GM19395 (cell line): ENCODE results near the gene USHBP1.

ENCODE experiments used
- ATAC-seq: cut with Tn5 transposase; IDR thresholded peaks from one replicate; pipeline ENCODE4 v1.9.1; 2021; ENCODE audit warnings: mild to moderate bottlenecking, moderate library complexity; ENCODE audit not compliant: unreplicated experiment

The USHBP1 gene

GRCh38 chr19:17263712-17264640 lies 569 bp downstream of the USHBP1 start:
- no peak for ATAC-seq

GRCh38 chr19:17262557-17262956 lies 2.0 kb downstream of the USHBP1 start:
- ATAC-seq, result no peak

- peak; percentile 86 for ATAC-seq
Measured at GRCh38 chr19:17260842-17261325, 3.7 kb downstream of the USHBP1 start.

- ATAC-seq, result no peak
Measured at GRCh38 chr19:17259934-17260333, 4.6 kb downstream of the USHBP1 start.

- ATAC-seq, result no peak
Measured at GRCh38 chr19:17259118-17259780, 5.3 kb downstream of the USHBP1 start.

GRCh38 chr19:17256130-17256529 lies 8.4 kb downstream of the USHBP1 start:
- no peak for ATAC-seq

- ATAC-seq, result no peak
Measured at GRCh38 chr19:17255150-17255621, 9.4 kb downstream of the USHBP1 start.

GRCh38 chr19:17254636-17255035 lies 9.9 kb downstream of the USHBP1 start:
- ATAC-seq, result no peak

GRCh38 chr19:17249887-17250548 lies 14.5 kb downstream of the USHBP1 start:
- ATAC-seq, result no peak

GRCh38 chr19:17248011-17248776 lies 16.4 kb downstream of the USHBP1 start:
- no peak for ATAC-seq

GRCh38 chr19:17246681-17247425 lies 17.7 kb downstream of the USHBP1 start:
- ATAC-seq, result no peak

- no peak for ATAC-seq
Measured at GRCh38 chr19:17245535-17245984, 19.0 kb downstream of the USHBP1 start, which contains the start of gene NR2F6. NR2F6 (minus strand) TSS chr19:17245919; CDS start chr19:17245220, 699 bp downstream.

- no peak for ATAC-seq
Measured at GRCh38 chr19:17244618-17245534, 19.7 kb downstream of the USHBP1 start.

GRCh38 chr19:17243830-17244617 lies 20.5 kb downstream of the USHBP1 start:
- ATAC-seq, result no peak

- no peak for ATAC-seq
Measured at GRCh38 chr19:17243211-17243829, 21.2 kb downstream of the USHBP1 start.

GRCh38 chr19:17242431-17243208 lies 21.9 kb downstream of the USHBP1 start:
- ATAC-seq, result no peak
